AG09319 (cell line): ENCODE data around the gene ZNF442.
"Not testable (repeated sequence)": the region's sequence is repeated elsewhere in the genome, so short reads cannot be mapped to it uniquely, and the experiment has no call there.

ENCODE experiments used
- DNase-seq: peaks from one replicate; pipeline ENCODE4 v3.0.0-alpha.2; 2010; ENCODE audit warnings: low read depth; ENCODE audit errors: extremely low read depth
- CTCF ChIP-seq: IDR thresholded peaks from 2 replicates; pipeline ENCODE4 v1.5.1; 2011; ENCODE audit warnings: low read depth, mild to moderate bottlenecking, inconsistent platforms, low read length, moderate library complexity

Gene ZNF442

GRCh38 chr19:12374026-12374425, 8.5 kb upstream of the ZNF442 start:
- no peak for TF ChIP-seq CTCF
- DNase-seq: no peak

GRCh38 chr19:12364391-12365235, 870 bp downstream of the ZNF442 start:
- DNase-seq: no peak
- no peak; the same call in 1 of the 2 replicates for TF ChIP-seq CTCF

- DNase-seq: not testable (repeated sequence)
These were observed 3.2 kb downstream of the ZNF442 start for GRCh38 chr19:12362236-12362635.

GRCh38 chr19:12353375-12353774, 12.1 kb downstream of the ZNF442 start:
- DNase-seq: no peak
- TF ChIP-seq CTCF: no peak

- no peak for DNase-seq
- TF ChIP-seq CTCF: no peak
These were observed 14.6 kb downstream of the ZNF442 start for GRCh38 chr19:12350890-12351197.

- DNase-seq: no peak
- TF ChIP-seq CTCF: no peak
These were observed 15.1 kb downstream of the ZNF442 start for GRCh38 chr19:12350185-12350889.

- DNase-seq: no peak
- TF ChIP-seq CTCF: no peak
These were observed 18.6 kb downstream of the ZNF442 start for GRCh38 chr19:12346896-12347295.
